HepG2 (cell line): ENCODE data around the gene TADA1. TPM values are rescaled to one million over a fixed set of nuclear protein-coding genes. Genes with fewer than 3 reads are reported as not detected.

ENCODE experiments used
- CENPX ChIP-seq: sonication (generic); formaldehyde crosslinking; IDR thresholded peaks from 2 replicates; pipeline ENCODE4 v1.9.0; 2021; ENCODE audit warnings: mild to moderate bottlenecking, missing genetic modification reagents, moderate library complexity
- DNMT3B ChIP-seq: conservative IDR thresholded peaks from 2 replicates; pipeline ENCODE4 v1.6.1; 2016; ENCODE audit warnings: missing biosample characterization, control low read depth
- MAFK ChIP-seq, 2 experiments: IDR thresholded peaks in 1 of 2; conservative IDR thresholded peaks in 1 of 2; 2 replicates each; pipeline ENCODE4 v1.6.1; 2011; ENCODE audit warnings: improper control_type of control experiment in 2 of 2, low read length in 2 of 2
- MIER2 ChIP-seq: IDR thresholded peaks from 2 replicates; pipeline ENCODE4 v1.6.1; 2016; ENCODE audit warnings: missing biosample characterization, missing genetic modification reagents
- PHF21A ChIP-seq: sonication (generic); formaldehyde crosslinking; IDR thresholded peaks from 2 replicates; pipeline ENCODE4 v1.5.0; 2020; ENCODE audit warnings: mild to moderate bottlenecking, missing genetic modification reagents
- SP4 ChIP-seq: sonication (generic); formaldehyde crosslinking; IDR thresholded peaks from 2 replicates; pipeline ENCODE4 v1.8.1; 2023; ENCODE audit warnings: mild to moderate bottlenecking, missing genetic modification reagents
- ZNF230 ChIP-seq: sonication (generic); formaldehyde crosslinking; IDR thresholded peaks from 2 replicates; pipeline ENCODE4 v1.4.0; 2020; ENCODE audit warnings: mild to moderate bottlenecking, missing genetic modification reagents
- ZNF253 ChIP-seq: sonication (generic); formaldehyde crosslinking; IDR thresholded peaks from 2 replicates; pipeline ENCODE4 v1.8.0; 2022; ENCODE audit warnings: mild to moderate bottlenecking, missing genetic modification reagents, borderline replicate concordance
- ZNF329 ChIP-seq: sonication (generic); formaldehyde crosslinking; IDR thresholded peaks from 2 replicates; pipeline ENCODE4 v1.9.0; 2021; ENCODE audit warnings: low read depth, mild to moderate bottlenecking, missing genetic modification reagents
- ZNF556 ChIP-seq: sonication (generic); formaldehyde crosslinking; IDR thresholded peaks from 2 replicates; pipeline ENCODE4 v1.4.0; 2020; ENCODE audit warnings: mild to moderate bottlenecking, missing genetic modification reagents, borderline replicate concordance
- ZNF598 ChIP-seq: sonication (generic); formaldehyde crosslinking; IDR thresholded peaks from 2 replicates; pipeline ENCODE4 v1.5.1; 2020; ENCODE audit warnings: mild to moderate bottlenecking, missing genetic modification reagents, borderline replicate concordance
- ZNF615 ChIP-seq: sonication (generic); formaldehyde crosslinking; IDR thresholded peaks from 2 replicates; pipeline ENCODE4 v1.5.0; 2020; ENCODE audit warnings: mild to moderate bottlenecking, missing genetic modification reagents, borderline replicate concordance
- ZNF674 ChIP-seq: sonication (generic); formaldehyde crosslinking; IDR thresholded peaks from 2 replicates; pipeline ENCODE4 v1.5.0; 2020; ENCODE audit warnings: low read depth, mild to moderate bottlenecking, missing genetic modification reagents
- polyA plus RNA-seq, 8 experiments: library from polyadenylated mRNA; depleted of rRNA in 3 of 8; stranded (reverse) in 7 of 8; unstranded in 1 of 8; fragments of >200 nt; fragmentation: Illumina TruSeq in 4 of 8; extraction: Trizol in 4 of 8; gene quantifications; 2 replicates each; pipeline versions ENCODE4 v1.2.1 to v1.2.3, GENCODE V29; 2011 to 2016; ENCODE audit warnings: low read depth in 4 of 8, missing spikeins in 1 of 8, mixed read lengths in 1 of 8; ENCODE audit not compliant: insufficient read depth in 1 of 8
- total RNA-seq, 5 experiments: library from RNA; depleted of rRNA; stranded (reverse); fragments of >200 nt; fragmentation: Illumina TruSeq; extraction: Trizol; gene quantifications; 2 replicates each; pipeline ENCODE4 v1.2.3, GENCODE V29; 2016; ENCODE audit warnings: low read depth in 1 of 5
- TF ChIP-seq, protein P1 (sequence below): sonication (generic); formaldehyde crosslinking; IDR thresholded peaks from 2 replicates; pipeline ENCODE4 v1.5.1; 2020; ENCODE audit warnings: mild to moderate bottlenecking, missing genetic modification reagents
- TF ChIP-seq, protein P2 (sequence below): sonication (generic); formaldehyde crosslinking; IDR thresholded peaks from 2 replicates; pipeline ENCODE4 v1.4.0; 2020; ENCODE audit warnings: missing genetic modification reagents, borderline replicate concordance
- TF ChIP-seq, protein P3 (sequence below), 2 experiments: sonication (generic) in 1 of 2; formaldehyde crosslinking in 1 of 2; IDR thresholded peaks; 2 replicates each; pipeline versions ENCODE4 v1.4.0 to v1.6.1; 2018 to 2020; ENCODE audit warnings: missing genetic modification reagents in 2 of 2, borderline replicate concordance in 1 of 2, low read depth in 1 of 2, mild to moderate bottlenecking in 1 of 2, missing biosample characterization in 1 of 2
- TF ChIP-seq, protein P4 (sequence below): sonication (generic); formaldehyde crosslinking; IDR thresholded peaks from 2 replicates; pipeline ENCODE4 v1.4.0; 2020; ENCODE audit warnings: missing genetic modification reagents, borderline replicate concordance

Gene TADA1
- total and polyA plus RNA-seq, 2 of the 13 experiments (the other 11 are each of a cell fraction or from before 2014, with no cell fraction given) = 28.3 to 29.1 TPM

DNA sequence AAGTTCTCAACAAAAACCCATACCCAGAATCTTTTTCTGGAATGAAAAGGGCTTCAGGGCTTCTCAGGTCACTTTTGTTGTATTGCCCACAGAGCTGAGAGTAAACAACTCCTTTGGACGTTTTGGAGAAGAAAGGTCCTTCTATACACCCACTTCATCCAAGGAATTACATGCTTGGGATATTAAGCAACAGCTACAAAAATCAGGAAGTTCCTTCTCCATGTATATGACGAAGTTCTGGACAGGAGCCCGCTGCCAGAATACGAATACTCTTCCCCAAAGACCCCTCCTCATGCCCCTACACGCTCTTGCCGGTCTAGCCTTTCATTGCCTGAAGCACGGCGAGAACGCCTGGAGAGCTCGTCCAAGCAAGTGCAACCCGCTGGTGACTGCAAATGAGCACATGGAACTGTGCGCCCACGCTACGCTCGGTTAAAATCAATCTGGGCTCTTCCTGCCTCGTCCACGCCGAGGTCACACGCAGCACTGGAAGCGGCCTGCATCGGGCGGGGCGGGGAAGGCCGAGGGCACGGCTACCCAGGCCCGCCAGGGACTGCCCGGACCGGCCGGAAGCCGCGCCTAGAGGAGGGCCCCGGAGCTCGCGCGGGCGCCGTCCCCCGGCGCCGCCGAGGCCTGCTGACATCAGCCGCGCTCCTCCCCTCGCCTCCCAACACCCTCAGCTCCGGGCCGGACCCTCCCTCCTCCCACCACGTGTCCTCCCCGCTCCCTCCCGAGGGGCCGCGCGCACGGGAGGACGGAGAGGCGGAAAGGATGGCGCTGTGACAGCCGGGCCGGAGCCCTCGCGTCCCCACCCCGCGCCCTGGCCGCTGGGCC lies 37.1 kb downstream of the TADA1 start, which contains the start of gene POGK (continued):
- TF ChIP-seq ZNF230 (CRISPR knock-in tag) (peak; percentile 40; the same call in 1 of the 2 replicates), MIER2 (no peak), PHF21A (peak; percentile 71; the same call in 1 of the 2 replicates), ZNF329 (0 out of 2 replicates have a peak, but pooled peaks have one; percentile 29), ZNF556 (CRISPR knock-in tag) (peak; percentile 54; the same call in 1 of the 2 replicates), CENPX (CRISPR knock-in tag) (no peak), SP4 (CRISPR knock-in tag) (peak; percentile 86), ZNF598 (CRISPR knock-in tag) (peak; percentile 95; the same call in 1 of the 2 replicates), ZNF615 (peak; percentile 68; the same call in 1 of the 2 replicates), MAFK (conservative IDR thresholded peaks at IDR 0.05 in 1 of 2, IDR thresholded peaks at IDR 0.05 in 1 of 2; ENCODE audit: low read length in 2 of 2) (no peak), ZNF253 (peak; percentile 84; the same call in 1 of the 2 replicates), DNMT3B (CRISPR knock-in tag) (peak; percentile 57; the same call in 1 of the 2 replicates), ZNF674 (CRISPR knock-in tag) (peak; percentile 66)
- TF ChIP-seq, protein P1, sequence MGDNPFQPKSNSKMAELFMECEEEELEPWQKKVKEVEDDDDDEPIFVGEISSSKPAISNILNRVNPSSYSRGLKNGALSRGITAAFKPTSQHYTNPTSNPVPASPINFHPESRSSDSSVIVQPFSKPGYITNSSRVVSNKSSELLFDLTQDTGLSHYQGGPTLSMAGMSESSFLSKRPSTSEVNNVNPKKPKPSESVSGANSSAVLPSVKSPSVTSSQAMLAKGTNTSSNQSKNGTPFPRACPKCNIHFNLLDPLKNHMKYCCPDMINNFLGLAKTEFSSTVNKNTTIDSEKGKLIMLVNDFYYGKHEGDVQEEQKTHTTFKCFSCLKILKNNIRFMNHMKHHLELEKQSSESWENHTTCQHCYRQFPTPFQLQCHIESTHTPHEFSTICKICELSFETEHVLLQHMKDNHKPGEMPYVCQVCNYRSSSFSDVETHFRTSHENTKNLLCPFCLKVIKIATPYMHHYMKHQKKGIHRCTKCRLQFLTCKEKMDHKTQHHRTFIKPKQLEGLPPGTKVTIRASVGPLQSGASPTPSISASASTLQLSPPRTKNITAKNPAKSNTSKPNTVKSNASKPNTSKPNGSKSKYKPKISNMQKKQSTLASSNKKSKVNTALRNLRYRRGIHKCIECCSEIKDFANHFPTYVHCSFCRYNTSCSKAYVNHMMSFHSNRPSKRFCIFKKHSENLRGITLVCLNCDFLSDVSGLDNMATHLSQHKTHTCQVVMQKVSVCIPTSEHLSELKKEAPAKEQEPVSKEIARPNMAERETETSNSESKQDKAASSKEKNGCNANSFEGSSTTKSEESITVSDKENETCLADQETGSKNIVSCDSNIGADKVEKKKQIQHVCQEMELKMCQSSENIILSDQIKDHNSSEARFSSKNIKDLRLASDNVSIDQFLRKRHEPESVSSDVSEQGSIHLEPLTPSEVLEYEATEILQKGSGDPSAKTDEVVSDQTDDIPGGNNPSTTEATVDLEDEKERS = peak; percentile 84
- TF ChIP-seq, protein P2, sequence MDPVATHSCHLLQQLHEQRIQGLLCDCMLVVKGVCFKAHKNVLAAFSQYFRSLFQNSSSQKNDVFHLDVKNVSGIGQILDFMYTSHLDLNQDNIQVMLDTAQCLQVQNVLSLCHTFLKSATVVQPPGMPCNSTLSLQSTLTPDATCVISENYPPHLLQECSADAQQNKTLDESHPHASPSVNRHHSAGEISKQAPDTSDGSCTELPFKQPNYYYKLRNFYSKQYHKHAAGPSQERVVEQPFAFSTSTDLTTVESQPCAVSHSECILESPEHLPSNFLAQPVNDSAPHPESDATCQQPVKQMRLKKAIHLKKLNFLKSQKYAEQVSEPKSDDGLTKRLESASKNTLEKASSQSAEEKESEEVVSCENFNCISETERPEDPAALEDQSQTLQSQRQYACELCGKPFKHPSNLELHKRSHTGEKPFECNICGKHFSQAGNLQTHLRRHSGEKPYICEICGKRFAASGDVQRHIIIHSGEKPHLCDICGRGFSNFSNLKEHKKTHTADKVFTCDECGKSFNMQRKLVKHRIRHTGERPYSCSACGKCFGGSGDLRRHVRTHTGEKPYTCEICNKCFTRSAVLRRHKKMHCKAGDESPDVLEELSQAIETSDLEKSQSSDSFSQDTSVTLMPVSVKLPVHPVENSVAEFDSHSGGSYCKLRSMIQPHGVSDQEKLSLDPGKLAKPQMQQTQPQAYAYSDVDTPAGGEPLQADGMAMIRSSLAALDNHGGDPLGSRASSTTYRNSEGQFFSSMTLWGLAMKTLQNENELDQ (CRISPR knock-in tag) = no peak
- TF ChIP-seq, protein P3, sequence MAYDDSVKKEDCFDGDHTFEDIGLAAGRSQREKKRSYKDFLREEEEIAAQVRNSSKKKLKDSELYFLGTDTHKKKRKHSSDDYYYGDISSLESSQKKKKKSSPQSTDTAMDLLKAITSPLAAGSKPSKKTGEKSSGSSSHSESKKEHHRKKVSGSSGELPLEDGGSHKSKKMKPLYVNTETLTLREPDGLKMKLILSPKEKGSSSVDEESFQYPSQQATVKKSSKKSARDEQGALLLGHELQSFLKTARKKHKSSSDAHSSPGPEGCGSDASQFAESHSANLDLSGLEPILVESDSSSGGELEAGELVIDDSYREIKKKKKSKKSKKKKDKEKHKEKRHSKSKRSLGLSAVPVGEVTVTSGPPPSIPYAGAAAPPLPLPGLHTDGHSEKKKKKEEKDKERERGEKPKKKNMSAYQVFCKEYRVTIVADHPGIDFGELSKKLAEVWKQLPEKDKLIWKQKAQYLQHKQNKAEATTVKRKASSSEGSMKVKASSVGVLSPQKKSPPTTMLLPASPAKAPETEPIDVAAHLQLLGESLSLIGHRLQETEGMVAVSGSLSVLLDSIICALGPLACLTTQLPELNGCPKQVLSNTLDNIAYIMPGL (CRISPR knock-in tag; IDR thresholded peaks at IDR 0.05; ENCODE audit: borderline replicate concordance in 1 of 2, low read depth in 1 of 2) = peak; percentile 61 to 69; a peak in 3 of 4 replicates
- TF ChIP-seq, protein P4, sequence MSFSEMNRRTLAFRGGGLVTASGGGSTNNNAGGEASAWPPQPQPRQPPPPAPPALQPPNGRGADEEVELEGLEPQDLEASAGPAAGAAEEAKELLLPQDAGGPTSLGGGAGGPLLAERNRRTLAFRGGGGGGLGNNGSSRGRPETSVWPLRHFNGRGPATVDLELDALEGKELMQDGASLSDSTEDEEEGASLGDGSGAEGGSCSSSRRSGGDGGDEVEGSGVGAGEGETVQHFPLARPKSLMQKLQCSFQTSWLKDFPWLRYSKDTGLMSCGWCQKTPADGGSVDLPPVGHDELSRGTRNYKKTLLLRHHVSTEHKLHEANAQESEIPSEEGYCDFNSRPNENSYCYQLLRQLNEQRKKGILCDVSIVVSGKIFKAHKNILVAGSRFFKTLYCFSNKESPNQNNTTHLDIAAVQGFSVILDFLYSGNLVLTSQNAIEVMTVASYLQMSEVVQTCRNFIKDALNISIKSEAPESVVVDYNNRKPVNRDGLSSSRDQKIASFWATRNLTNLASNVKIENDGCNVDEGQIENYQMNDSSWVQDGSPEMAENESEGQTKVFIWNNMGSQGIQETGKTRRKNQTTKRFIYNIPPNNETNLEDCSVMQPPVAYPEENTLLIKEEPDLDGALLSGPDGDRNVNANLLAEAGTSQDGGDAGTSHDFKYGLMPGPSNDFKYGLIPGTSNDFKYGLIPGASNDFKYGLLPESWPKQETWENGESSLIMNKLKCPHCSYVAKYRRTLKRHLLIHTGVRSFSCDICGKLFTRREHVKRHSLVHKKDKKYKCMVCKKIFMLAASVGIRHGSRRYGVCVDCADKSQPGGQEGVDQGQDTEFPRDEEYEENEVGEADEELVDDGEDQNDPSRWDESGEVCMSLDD (CRISPR knock-in tag) = peak; percentile 34; the same call in 1 of the 2 replicates
